ENCODE results near the gene NLGN1. TPM values are rescaled to one million over a fixed set of nuclear protein-coding genes. Genes with fewer than 3 reads are reported as not detected.

The NLGN1 gene
- total RNA-seq, 1 experiment from 2014 or later: 5.2 TPM

GRCh38 chr3:173744479-173744878 is 346.9 kb downstream of the NLGN1 start:
- no peak overlapping the region for H2BK20ac ChIP-seq (ENCODE audit: low read depth, low read length, poor library complexity, severe bottlenecking)
- H3K23me2 ChIP-seq (ENCODE audit: insufficient read length, low read depth, low read length, poor library complexity, severe bottlenecking): no peaks in the 10 kb centered on the region
- no peak overlapping the region for H4K5ac ChIP-seq (ENCODE audit: insufficient read length, low read depth, low read length)
- no CpG with 5 or more reads among the region's 3 CpGs for WGBS (ENCODE audit: extremely low coverage, insufficient read length, low lambda C conversion rate)
- no peak overlapping the region for H2AK5ac ChIP-seq (ENCODE audit: insufficient read length, low read length)
- H4K91ac ChIP-seq (ENCODE audit: insufficient read length, low read depth, low read length): no peak overlapping the region
- H4K8ac ChIP-seq (replicated peaks; ENCODE audit: insufficient read length, low read depth, low read length): no peak overlapping the region
- H3K27ac ChIP-seq (ENCODE audit: insufficient read length, low read depth, low read length): no peak overlapping the region
- H3K9me3 ChIP-seq (ENCODE audit: control insufficient read depth, low read depth, low read length): no peaks in the 10 kb centered on the region
- H3K9ac ChIP-seq (ENCODE audit: extremely low read depth, insufficient read length, low read length): no peak overlapping the region
- H3K18ac ChIP-seq (ENCODE audit: insufficient read length, low read depth, low read length): no peak overlapping the region
- no peak overlapping the region for H3K4ac ChIP-seq (ENCODE audit: low read depth, low read length)
- no peak overlapping the region for H3K23ac ChIP-seq (ENCODE audit: insufficient read length, low read depth, low read length)
- H3K27me3 Mint-ChIP-seq (ENCODE audit: low read depth): no peaks in the 10 kb centered on the region
- no peak overlapping the region for H3K14ac ChIP-seq (ENCODE audit: insufficient read depth, low read length)
- H3K4me1 ChIP-seq (ENCODE audit: insufficient read depth, low read length): no peaks in the 10 kb centered on the region
- H2BK15ac ChIP-seq (ENCODE audit: low read depth, low read length): no peak overlapping the region
- H2BK120ac ChIP-seq (ENCODE audit: low read depth, low read length, poor library complexity, severe bottlenecking): no peak overlapping the region
- H3K4me2 ChIP-seq (ENCODE audit: insufficient read depth, insufficient read length, low read length): no peak overlapping the region
- no peaks in the 10 kb centered on the region for H3K79me2 ChIP-seq (ENCODE audit: insufficient read depth, low read length)
- peaks cover 2 to 8% (median 4%) of the 10 kb centered on the region in 3 experiments; a peak in 3 of 7 replicates for H3K36me3 Mint-ChIP-seq (ENCODE audit: insufficient read depth in 1 of 3, low read depth in 3 of 3)
- H3K9me3 Mint-ChIP-seq: peaks cover 2 to 6% of the 10 kb centered on the region in 2 experiments; a peak in 3 of 5 replicates
- H2BK12ac ChIP-seq (ENCODE audit: insufficient read length, low read depth, low read length): no peak overlapping the region
- H2AFZ ChIP-seq (ENCODE audit: low read length): no peak overlapping the region
- H3K27me3 ChIP-seq (ENCODE audit: insufficient read depth, low read length): no peaks in the 10 kb centered on the region
- peaks cover 6% of the 10 kb centered on the region in 2 experiments for H3K4me1 Mint-ChIP-seq
- no peak for DNase-seq
- no peaks in the 10 kb centered on the region for H4K20me1 ChIP-seq (ENCODE audit: control insufficient read depth, insufficient read depth, insufficient read length)
- H3T11ph ChIP-seq (ENCODE audit: low read length): no peak overlapping the region
- H2BK5ac ChIP-seq (ENCODE audit: insufficient read length, low read length): no peak overlapping the region
- no peaks in the 10 kb centered on the region for H3K79me1 ChIP-seq (ENCODE audit: insufficient read depth, low read depth, low read length, poor library complexity, severe bottlenecking)
- H3K4me3 Mint-ChIP-seq: no peak overlapping the region
- H3K56ac ChIP-seq (ENCODE audit: insufficient read length, low read depth, low read length): no peak overlapping the region
- H3K27ac Mint-ChIP-seq: no peak overlapping the region
- no peak for TF ChIP-seq CTCF (conservative IDR thresholded peaks at IDR 0.05)

Data from H9 (cell line).